Neural cell (in vitro differentiated cells): ENCODE results near the gene CA5A. TPM values are rescaled to one million over a fixed set of nuclear protein-coding genes. Genes with fewer than 3 reads are reported as not detected.

Experiments
- H2AFZ ChIP-seq: fragments of 200-600, 300-800 bp; sonication (generic), shearing (Covaris generic); 2 replicates; pipeline ENCODE4 v1.6.0; 2014; ENCODE audit warnings: low read depth, mild to moderate bottlenecking, antibody characterized with exemption, low read length, moderate library complexity
- H3F3A ChIP-seq: fragments of 200-600 bp; shearing (Covaris generic); 2 replicates; pipeline ENCODE4 v1.6.1; 2016; ENCODE audit warnings: mild to moderate bottlenecking, moderate library complexity, mixed read lengths, antibody characterized with exemption, low read length; ENCODE audit not compliant: insufficient read depth, poor library complexity, severe bottlenecking
- H3K27ac ChIP-seq: fragments of 200-600, 300-800 bp; sonication (generic), shearing (Covaris generic); 2 replicates; pipeline ENCODE4 v1.5.1; 2014; ENCODE audit warnings: mild to moderate bottlenecking, low read length, moderate library complexity
- H3K27me3 ChIP-seq: fragments of 300-800, 200-600 bp; sonication (generic), shearing (Covaris generic); 2 replicates; pipeline ENCODE4 v1.6.0; 2014; ENCODE audit warnings: mild to moderate bottlenecking, low read depth, low read length, moderate library complexity; ENCODE audit not compliant: insufficient read depth
- H3K36me3 ChIP-seq: fragments of 300-800, 200-600 bp; sonication (generic), shearing (Covaris generic); 2 replicates; pipeline ENCODE4 v1.5.1; 2014; ENCODE audit warnings: mild to moderate bottlenecking, antibody characterized with exemption, low read length, moderate library complexity; ENCODE audit not compliant: insufficient read depth
- H3K4me2 ChIP-seq: fragments of 300-800, 200-600 bp; sonication (generic), shearing (Covaris generic); 2 replicates; pipeline ENCODE4 v1.6.0; 2014; ENCODE audit warnings: mild to moderate bottlenecking, low read length
- H3K4me3 ChIP-seq: fragments of 300-800, 200-600 bp; sonication (generic), shearing (Covaris generic); 2 replicates; pipeline ENCODE4 v1.5.1; 2014; ENCODE audit warnings: mild to moderate bottlenecking, low read length, moderate library complexity
- H3K79me2 ChIP-seq: fragments of 200-600 bp; shearing (Covaris generic); replicated peaks from 2 replicates; pipeline ENCODE4 v1.6.0; 2014; ENCODE audit warnings: mild to moderate bottlenecking, low read length, moderate library complexity; ENCODE audit not compliant: insufficient read depth
- H3K9ac ChIP-seq: fragments of 300-800, 200-600 bp; sonication (generic), shearing (Covaris generic); 2 replicates; pipeline ENCODE4 v1.6.1; 2016; ENCODE audit warnings: mild to moderate bottlenecking, low read length, mixed read lengths
- H3K9me2 ChIP-seq: fragments of 200-600 bp; shearing (Covaris generic); 2 replicates; pipeline ENCODE4 v1.6.1; 2016; ENCODE audit warnings: mild to moderate bottlenecking, low read length, mixed read lengths; ENCODE audit not compliant: insufficient read depth
- H3K9me3 ChIP-seq: fragments of 200-600, 300-800 bp; sonication (generic), shearing (Covaris generic); 2 replicates; pipeline ENCODE4 v1.6.1; 2016; ENCODE audit warnings: mild to moderate bottlenecking, mixed run types, low read length, moderate library complexity, mixed read lengths
- H4K20me1 ChIP-seq: fragments of 200-600 bp; shearing (Covaris generic); 2 replicates; pipeline ENCODE4 v1.6.1; 2016; ENCODE audit warnings: mild to moderate bottlenecking, mixed run types; ENCODE audit not compliant: insufficient read depth
- CTCF ChIP-seq: fragments of 450-650 bp; IDR thresholded peaks from 2 replicates; pipeline ENCODE4 v1.5.1; 2014; ENCODE audit warnings: antibody characterized with exemption, mild to moderate bottlenecking, moderate library complexity; ENCODE audit not compliant: poor library complexity, severe bottlenecking
- EP300 ChIP-seq: fragments of 450-650 bp; conservative IDR thresholded peaks from 2 replicates; pipeline ENCODE4 v1.6.1; 2014; ENCODE audit warnings: antibody characterized with exemption, mild to moderate bottlenecking, moderate library complexity; ENCODE audit not compliant: poor library complexity, severe bottlenecking
- EZH2 ChIP-seq: fragments of 200-600, 300-800 bp; shearing (Covaris generic), sonication (generic); IDR thresholded peaks from 2 replicates; pipeline ENCODE4 v1.6.1; 2014; ENCODE audit warnings: antibody characterized with exemption, low read length, borderline replicate concordance, mild to moderate bottlenecking; ENCODE audit not compliant: insufficient read depth, poor library complexity, severe bottlenecking
- MXI1 ChIP-seq: fragments of 450-650 bp; conservative IDR thresholded peaks from 2 replicates; pipeline ENCODE4 v1.6.1; 2014; ENCODE audit warnings: antibody characterized with exemption, mild to moderate bottlenecking; ENCODE audit not compliant: poor library complexity, severe bottlenecking
- POLR2AphosphoS5 ChIP-seq: IDR thresholded peaks from 2 replicates; pipeline ENCODE4 v1.6.1; 2012
- RAD21 ChIP-seq: fragments of 450-650 bp; conservative IDR thresholded peaks from 2 replicates; pipeline ENCODE4 v1.6.1; 2014; ENCODE audit warnings: antibody characterized with exemption, mild to moderate bottlenecking, moderate library complexity
- REST ChIP-seq: IDR thresholded peaks from 2 replicates; pipeline ENCODE4 v1.6.1; 2012; ENCODE audit warnings: borderline replicate concordance
- SMC3 ChIP-seq: fragments of 450-650 bp; conservative IDR thresholded peaks from 2 replicates; pipeline ENCODE4 v1.6.1; 2014; ENCODE audit warnings: antibody characterized with exemption, mild to moderate bottlenecking, moderate library complexity; ENCODE audit not compliant: poor library complexity
- TAF1 ChIP-seq: IDR thresholded peaks from 2 replicates; pipeline ENCODE4 v1.6.1; 2012; ENCODE audit warnings: low read depth
- polyA plus RNA-seq: library from polyadenylated mRNA; depleted of rRNA; stranded (reverse); fragments of >200 nt; gene quantifications from 2 replicates; pipeline ENCODE4 v1.2.3, GENCODE V29; 2014

Gene CA5A
- polyA plus RNA-seq, 1 donor from 2014 or later, result not detected

DNA sequence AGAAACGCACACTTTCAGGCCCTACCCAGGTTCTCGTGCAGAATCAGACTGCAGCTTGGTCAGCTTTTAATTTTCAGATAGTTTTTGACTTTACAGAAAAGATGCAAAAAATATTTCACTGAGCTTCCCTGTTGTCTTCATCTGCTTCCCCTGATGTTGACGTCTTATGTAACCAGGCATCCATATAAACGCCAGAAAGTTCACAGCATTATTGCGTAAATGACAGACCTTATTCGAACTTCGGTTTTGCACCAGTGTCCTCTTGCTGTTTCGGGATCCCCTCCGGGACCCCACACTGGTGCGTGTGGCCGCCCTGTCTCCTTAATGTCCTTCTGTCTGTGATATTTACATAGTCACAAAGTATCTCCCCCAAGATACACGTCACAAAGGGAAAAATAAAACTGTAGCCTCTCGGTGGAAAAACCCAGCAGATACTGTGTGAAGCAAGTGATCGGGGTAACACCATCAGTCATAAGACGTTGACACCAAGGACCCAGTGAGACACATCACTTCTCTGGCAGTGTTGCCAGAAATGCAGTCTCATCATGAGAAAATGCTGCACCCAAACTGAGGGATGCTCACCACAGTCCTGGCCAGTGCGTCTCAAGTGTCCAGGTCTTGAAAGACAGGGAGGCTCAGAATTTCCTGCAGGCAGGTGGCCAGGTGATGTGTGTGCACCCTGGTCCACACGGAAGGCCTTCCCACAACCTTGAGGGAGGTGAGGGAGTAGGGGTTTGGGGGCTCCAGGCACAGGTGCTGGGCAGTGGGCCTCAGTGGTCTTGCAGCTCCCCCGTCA lies 19.2 kb upstream of the CA5A start:
- Histone ChIP-seq H3K79me2 (peaks cover 50% of the 10 kb centered on the region), H3K9me3 (no peaks in the 10 kb centered on the region), H3F3A (no peaks in the 10 kb centered on the region), H3K4me3 (no peak overlapping the region), H3K4me2 (no peak overlapping the region), H3K27ac (no peak overlapping the region), H2AFZ (no peak overlapping the region), H4K20me1 (no peaks in the 10 kb centered on the region), H3K9ac (no peak overlapping the region), H3K9me2 (no peaks in the 10 kb centered on the region), H3K27me3 (no peaks in the 10 kb centered on the region), H3K36me3 (no peaks in the 10 kb centered on the region)
- no peak for TF ChIP-seq POLR2AphosphoS5
- no peak for TF ChIP-seq TAF1
- TF ChIP-seq EP300, result no peak
- TF ChIP-seq SMC3, result no peak
- no peak for TF ChIP-seq RAD21
- TF ChIP-seq REST, result no peak

DNA sequence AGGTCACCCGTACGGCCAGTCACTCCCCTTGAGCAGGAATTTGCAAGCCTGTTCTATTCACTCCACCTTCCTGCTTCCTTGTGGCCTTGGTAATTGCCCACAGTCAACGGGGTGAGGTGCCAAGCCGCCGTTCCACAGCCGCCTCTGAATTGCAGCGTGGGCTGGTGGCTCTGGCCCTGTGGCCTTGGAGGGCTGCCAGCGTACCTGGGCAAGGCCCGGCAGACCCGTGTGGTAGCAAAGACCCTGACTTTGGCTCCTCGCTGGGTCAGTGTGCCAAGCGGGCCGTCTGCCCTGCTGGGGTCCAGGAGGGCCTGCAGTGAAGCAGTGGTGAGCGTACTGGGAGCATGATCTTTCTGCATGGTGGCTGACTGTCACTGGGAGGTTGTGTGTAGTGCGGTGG lies 18.5 kb upstream of the CA5A start:
- no peak overlapping the region for H3K9ac ChIP-seq
- H4K20me1 ChIP-seq, result no peaks in the 10 kb centered on the region

More for the DNA sequence above, 18.5 kb upstream of the CA5A start:
- no peaks in the 10 kb centered on the region for H3K9me2 ChIP-seq
- no peaks in the 10 kb centered on the region for H3K9me3 ChIP-seq
- TF ChIP-seq EP300 (no peak), REST (no peak), CTCF (no peak), EZH2 (no peak), TAF1 (no peak), MXI1 (no peak), POLR2AphosphoS5 (no peak), RAD21 (no peak), SMC3 (no peak)
- no peak overlapping the region for H3K4me2 ChIP-seq
- no peaks in the 10 kb centered on the region for H3F3A ChIP-seq
- no peak overlapping the region for H3K27ac ChIP-seq
- H3K79me2 ChIP-seq, result peaks cover 43% of the 10 kb centered on the region
- H3K4me3 ChIP-seq, result no peak overlapping the region
- H2AFZ ChIP-seq, result no peak overlapping the region
- H3K36me3 ChIP-seq, result no peaks in the 10 kb centered on the region
- H3K27me3 ChIP-seq, result no peaks in the 10 kb centered on the region
